ENCODE measurements around the gene ALDH9A1.
A peak's percentile ranks its signal among the peaks of the same experiment; 100 is the strongest.
"Not testable (repeated sequence)": the region's sequence is repeated elsewhere in the genome, so short reads cannot be mapped to it uniquely, and the experiment has no call there.

The ALDH9A1 gene

GRCh38 chr1:165703648-165704047 lies 5.3 kb upstream of the ALDH9A1 start:
- H3K4me3 Mint-ChIP-seq, result no peak overlapping the region
- no peaks in the 10 kb centered on the region for H3K9me3 Mint-ChIP-seq
- H3K4me1 Mint-ChIP-seq (ENCODE audit: low read depth), result peaks cover 13% of the 10 kb centered on the region
- no peak for DNase-seq
- H3K27me3 Mint-ChIP-seq, result peaks cover 2% of the 10 kb centered on the region
- no peaks in the 10 kb centered on the region for H3K36me3 Mint-ChIP-seq (ENCODE audit: low read depth)
- no peak overlapping the region for H3K27ac Mint-ChIP-seq

GRCh38 chr1:165701922-165702321 lies 3.6 kb upstream of the ALDH9A1 start:
- H3K4me1 Mint-ChIP-seq (ENCODE audit: low read depth), result peaks cover 21% of the 10 kb centered on the region
- not testable (repeated sequence) for H3K27me3 Mint-ChIP-seq; H3K36me3 Mint-ChIP-seq (ENCODE audit: low read depth); DNase-seq; H3K9me3 Mint-ChIP-seq; H3K4me3 Mint-ChIP-seq; H3K27ac Mint-ChIP-seq

- Mint-ChIP-seq H3K27ac (peak overlapping the region; percentile 35), H3K4me3 (peak overlapping the region; percentile 99), H3K27me3 (no peaks in the 10 kb centered on the region), H3K4me1 (ENCODE audit: low read depth) (peaks cover 38% of the 10 kb centered on the region), H3K9me3 (no peaks in the 10 kb centered on the region), H3K36me3 (ENCODE audit: low read depth) (peaks cover 25% of the 10 kb centered on the region)
- no peak for DNase-seq
These were observed 1.2 kb upstream of the ALDH9A1 start for GRCh38 chr1:165699577-165699976.

- peaks cover 32% of the 10 kb centered on the region for H3K36me3 Mint-ChIP-seq (ENCODE audit: low read depth)
- H3K4me3 Mint-ChIP-seq, result peak overlapping the region; percentile 99
- H3K9me3 Mint-ChIP-seq, result no peaks in the 10 kb centered on the region
- no peaks in the 10 kb centered on the region for H3K27me3 Mint-ChIP-seq
- peak overlapping the region; percentile 99 for H3K27ac Mint-ChIP-seq
- no peak for DNase-seq
- peaks cover 38% of the 10 kb centered on the region for H3K4me1 Mint-ChIP-seq (ENCODE audit: low read depth)
These were observed 345 bp upstream of the ALDH9A1 start for GRCh38 chr1:165698761-165699052.

- Mint-ChIP-seq H3K9me3 (no peaks in the 10 kb centered on the region), H3K27me3 (no peaks in the 10 kb centered on the region), H3K36me3 (ENCODE audit: low read depth) (peaks cover 42% of the 10 kb centered on the region), H3K4me1 (ENCODE audit: low read depth) (peaks cover 40% of the 10 kb centered on the region), H3K4me3 (peak overlapping the region; percentile 99), H3K27ac (peak overlapping the region; percentile 99)
- DNase-seq, result no peak
These were observed 876 bp downstream of the ALDH9A1 start for GRCh38 chr1:165697491-165697880.

GRCh38 chr1:165696625-165697100 lies 1.7 kb downstream of the ALDH9A1 start:
- peaks cover 46% of the 10 kb centered on the region for H3K4me1 Mint-ChIP-seq (ENCODE audit: low read depth)
- peak overlapping the region; percentile 99 for H3K4me3 Mint-ChIP-seq
- DNase-seq, result no peak
- H3K36me3 Mint-ChIP-seq (ENCODE audit: low read depth), result peaks cover 51% of the 10 kb centered on the region
- H3K27ac Mint-ChIP-seq, result peak overlapping the region; percentile 72
- no peaks in the 10 kb centered on the region for H3K9me3 Mint-ChIP-seq
- no peaks in the 10 kb centered on the region for H3K27me3 Mint-ChIP-seq

GRCh38 chr1:165695031-165695430 lies 3.3 kb downstream of the ALDH9A1 start:
- Mint-ChIP-seq H3K4me3 (no peak overlapping the region), H3K27ac (no peak overlapping the region), H3K27me3 (no peaks in the 10 kb centered on the region), H3K4me1 (ENCODE audit: low read depth) (peaks cover 55% of the 10 kb centered on the region), H3K9me3 (no peaks in the 10 kb centered on the region), H3K36me3 (ENCODE audit: low read depth) (peaks cover 65% of the 10 kb centered on the region)
- DNase-seq, result no peak

GRCh38 chr1:165688046-165688445 lies 10.3 kb downstream of the ALDH9A1 start:
- Mint-ChIP-seq H3K4me3 (no peak overlapping the region), H3K27ac (peak overlapping the region; percentile 44), H3K36me3 (ENCODE audit: low read depth) (peaks cover 87% of the 10 kb centered on the region), H3K27me3 (no peaks in the 10 kb centered on the region), H3K4me1 (ENCODE audit: low read depth) (peaks cover 57% of the 10 kb centered on the region), H3K9me3 (peaks cover 2% of the 10 kb centered on the region)
- DNase-seq, result no peak

GRCh38 chr1:165686971-165687433 lies 11.4 kb downstream of the ALDH9A1 start:
- no peak for DNase-seq
- Mint-ChIP-seq H3K36me3 (ENCODE audit: low read depth) (peaks cover 89% of the 10 kb centered on the region), H3K4me3 (no peak overlapping the region), H3K9me3 (peaks cover 2% of the 10 kb centered on the region), H3K4me1 (ENCODE audit: low read depth) (peaks cover 50% of the 10 kb centered on the region), H3K27me3 (no peaks in the 10 kb centered on the region), H3K27ac (peak overlapping the region; percentile 58)

- no peak for DNase-seq
These were observed 12.0 kb downstream of the ALDH9A1 start for GRCh38 chr1:165686121-165686970.

GRCh38 chr1:165683848-165684485 lies 14.4 kb downstream of the ALDH9A1 start:
- H3K4me1 Mint-ChIP-seq (ENCODE audit: low read depth), result peaks cover 41% of the 10 kb centered on the region
- H3K9me3 Mint-ChIP-seq, result peaks cover 2% of the 10 kb centered on the region
- no peak for DNase-seq
- H3K27me3 Mint-ChIP-seq, result no peaks in the 10 kb centered on the region
- peaks cover 95% of the 10 kb centered on the region for H3K36me3 Mint-ChIP-seq (ENCODE audit: low read depth)
- H3K27ac Mint-ChIP-seq, result peak overlapping the region; percentile 13
- H3K4me3 Mint-ChIP-seq, result no peak overlapping the region

More at GRCh38 chr1:165686121-165686970, 12.0 kb downstream of the ALDH9A1 start:
- Mint-ChIP-seq H3K9me3 (peaks cover 2% of the 10 kb centered on the region), H3K36me3 (ENCODE audit: low read depth) (peaks cover 89% of the 10 kb centered on the region), H3K27ac (peak overlapping the region; percentile 67), H3K4me1 (ENCODE audit: low read depth) (peaks cover 44% of the 10 kb centered on the region), H3K4me3 (no peak overlapping the region), H3K27me3 (no peaks in the 10 kb centered on the region)

- Mint-ChIP-seq H3K4me1 (ENCODE audit: low read depth) (peaks cover 27% of the 10 kb centered on the region), H3K36me3 (ENCODE audit: low read depth) (peaks cover 92% of the 10 kb centered on the region)
- not testable (repeated sequence) for H3K9me3 Mint-ChIP-seq, H3K4me3 Mint-ChIP-seq, DNase-seq, H3K27me3 Mint-ChIP-seq, H3K27ac Mint-ChIP-seq
These were observed 17.6 kb downstream of the ALDH9A1 start for GRCh38 chr1:165680773-165681172.

- Mint-ChIP-seq H3K27me3 (no peaks in the 10 kb centered on the region), H3K4me3 (no peak overlapping the region), H3K9me3 (no peaks in the 10 kb centered on the region), H3K4me1 (ENCODE audit: low read depth) (peaks cover 24% of the 10 kb centered on the region), H3K27ac (peak overlapping the region; percentile 22), H3K36me3 (ENCODE audit: low read depth) (peaks cover 92% of the 10 kb centered on the region)
- DNase-seq, result no peak
These were observed 18.1 kb downstream of the ALDH9A1 start for GRCh38 chr1:165680303-165680702.

GRCh38 chr1:165679282-165680036 lies 18.9 kb downstream of the ALDH9A1 start:
- Mint-ChIP-seq H3K36me3 (ENCODE audit: low read depth) (peaks cover 88% of the 10 kb centered on the region), H3K4me3 (no peak overlapping the region), H3K9me3 (no peaks in the 10 kb centered on the region), H3K4me1 (ENCODE audit: low read depth) (peaks cover 21% of the 10 kb centered on the region), H3K27ac (peak overlapping the region; percentile 63), H3K27me3 (no peaks in the 10 kb centered on the region)
- DNase-seq, result no peak

All from activated T-cell treated with anti-CD3 and anti-CD28 coated beads, Interleukin-2, amount 50 U/mL, for 24 hours (primary cell).